H1 (cell line): ENCODE measurements around the gene OR51M1.

Source experiments
- CBX5 ChIP-seq: fragments of 300-800, 300-1000 bp; sonication (generic); IDR thresholded peaks from 2 replicates; pipeline ENCODE4 v1.7.1; 2016; ENCODE audit warnings: antibody characterized with exemption, low read length, low read depth
- CEBPB ChIP-seq: IDR thresholded peaks from 2 replicates; pipeline ENCODE4 v1.6.1; 2012; ENCODE audit warnings: low read depth, low read length
- CTCF ChIP-seq, 3 experiments: IDR thresholded peaks; 1 replicate in 2 of 3; 2 replicates in 1 of 3; pipeline versions ENCODE4 v1.5.1 to v1.6.1; 2011; ENCODE audit warnings: low read length in 3 of 3, mild to moderate bottlenecking in 3 of 3, inconsistent platforms in 2 of 3, low read depth in 1 of 3, moderate library complexity in 1 of 3; ENCODE audit not compliant: insufficient read depth in 1 of 3; ENCODE audit errors: control extremely low read depth in 1 of 3
- E2F6 ChIP-seq: IDR thresholded peaks from 2 replicates; pipeline ENCODE4 v1.6.1; 2012; ENCODE audit warnings: inconsistent platforms
- EP300 ChIP-seq, 2 experiments: IDR thresholded peaks; 1 replicate in 1 of 2; 2 replicates in 1 of 2; pipeline ENCODE4 v1.6.1; 2011 to 2012; ENCODE audit warnings: low read depth in 2 of 2, low read length in 2 of 2, mild to moderate bottlenecking in 2 of 2, borderline replicate concordance in 1 of 2, inconsistent platforms in 1 of 2, moderate library complexity in 1 of 2
- GABPA ChIP-seq: IDR thresholded peaks from 2 replicates; pipeline ENCODE4 v1.6.1; 2011; ENCODE audit warnings: mild to moderate bottlenecking, low read length, moderate library complexity, borderline replicate concordance; ENCODE audit not compliant: insufficient read depth
- PHF8 ChIP-seq: fragments of 200-600 bp; sonication (generic); conservative IDR thresholded peaks from 2 replicates; pipeline ENCODE4 v1.7.1; 2012; ENCODE audit warnings: low read depth, mild to moderate bottlenecking, inconsistent platforms, low read length, moderate library complexity
- POLR2A ChIP-seq, 2 experiments: IDR thresholded peaks; 1 replicate in 1 of 2; 2 replicates in 1 of 2; pipeline ENCODE4 v1.6.1; 2011; ENCODE audit warnings: low read depth in 2 of 2, low read length in 2 of 2, mild to moderate bottlenecking in 2 of 2; ENCODE audit errors: control extremely low read depth in 1 of 2
- SUZ12 ChIP-seq: fragments of 200-600 bp; sonication (generic); IDR thresholded peaks from 2 replicates; pipeline ENCODE4 v1.6.1; 2012; ENCODE audit warnings: mild to moderate bottlenecking, inconsistent platforms, low read length, moderate library complexity, mixed read lengths
- TAF1 ChIP-seq: IDR thresholded peaks from 2 replicates; pipeline ENCODE4 v1.6.1; 2011; ENCODE audit warnings: mild to moderate bottlenecking, low read depth, low read length
- TEAD4 ChIP-seq: IDR thresholded peaks from 2 replicates; pipeline ENCODE4 v1.6.1; 2012; ENCODE audit warnings: low read depth, low read length, inconsistent platforms, mixed read lengths
- ZNF274 ChIP-seq: IDR thresholded peaks from 2 replicates; pipeline ENCODE4 v1.7.0; 2012; ENCODE audit warnings: low read length, borderline replicate concordance; ENCODE audit errors: extremely low read depth

- TF ChIP-seq TEAD4 (no peak), POLR2A (IDR thresholded peaks at IDR 0.05; ENCODE audit: control extremely low read depth in 1 of 2, low read depth in 2 of 2, low read length in 2 of 2) (no peak), CTCF (IDR thresholded peaks at IDR 0.05; ENCODE audit: control extremely low read depth in 1 of 3, insufficient read depth in 1 of 3, low read depth in 1 of 3, low read length in 3 of 3) (peak in 2 of 3 experiments; percentile 27 to 32; a peak in 2 of 4 replicates), CBX5 (no peak), EP300 (IDR thresholded peaks at IDR 0.05; ENCODE audit: borderline replicate concordance in 1 of 2, low read depth in 2 of 2, low read length in 2 of 2) (no peak), GABPA (no peak), PHF8 (no peak), E2F6 (no peak), TAF1 (no peak), CEBPB (no peak), SUZ12 (no peak), ZNF274 (no peak)
These were observed 13.8 kb upstream of the OR51M1 start for GRCh38 chr11:5369789-5370188.
